NOMO-1 treated with DMSO at 0.1 percent for 48 hours (cell line): Measurements from ENCODE around the gene SYNGR2.
A peak's percentile ranks its signal among the peaks of the same experiment; 100 is the strongest.
"Not testable (repeated sequence)": the region's sequence is repeated elsewhere in the genome, so short reads cannot be mapped to it uniquely, and the experiment has no call there.

ENCODE experiments used
- DNase-seq: peaks from one replicate; lab custom pipeline; 2025; ENCODE audit not compliant: unreplicated experiment; lab: John Stamatoyannopoulos, UW

The SYNGR2 gene

DNA sequence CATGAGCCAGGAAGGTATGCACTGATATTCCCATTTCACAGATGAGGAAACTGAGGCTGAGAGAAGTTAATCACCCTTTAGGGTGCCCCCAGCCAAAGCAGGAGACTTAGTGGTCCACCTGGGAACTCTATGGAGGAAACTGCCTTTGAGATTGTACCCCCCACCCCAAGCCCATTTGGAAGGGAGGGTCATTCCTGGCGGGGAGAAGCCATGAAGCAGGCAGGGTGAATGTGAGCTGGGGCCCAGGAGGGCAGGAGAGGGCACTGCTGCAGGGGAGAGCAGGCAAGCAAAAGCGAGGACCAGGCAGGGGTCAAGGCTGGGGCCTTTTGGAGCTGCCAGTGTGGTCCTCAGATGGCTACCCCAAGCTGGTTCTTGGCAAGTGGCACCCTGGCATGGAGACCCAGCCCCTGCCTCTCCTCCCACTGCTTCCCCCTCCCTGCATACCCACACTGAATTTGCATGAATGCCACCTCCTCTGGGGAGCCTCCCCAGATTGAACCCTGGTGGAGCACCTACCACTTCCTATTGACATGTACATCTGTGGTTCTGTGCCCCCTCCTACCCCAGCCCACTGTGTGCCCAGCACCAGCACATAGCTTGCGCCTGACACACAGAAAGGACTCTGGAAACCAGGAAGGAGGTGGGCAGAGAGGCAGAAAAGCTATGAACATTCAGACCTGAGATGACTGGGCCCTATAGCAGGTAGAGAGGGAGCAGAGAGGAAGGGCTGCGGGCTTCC is 38.9 kb upstream of the SYNGR2 start:
- DNase-seq = peak; percentile 22

DNA sequence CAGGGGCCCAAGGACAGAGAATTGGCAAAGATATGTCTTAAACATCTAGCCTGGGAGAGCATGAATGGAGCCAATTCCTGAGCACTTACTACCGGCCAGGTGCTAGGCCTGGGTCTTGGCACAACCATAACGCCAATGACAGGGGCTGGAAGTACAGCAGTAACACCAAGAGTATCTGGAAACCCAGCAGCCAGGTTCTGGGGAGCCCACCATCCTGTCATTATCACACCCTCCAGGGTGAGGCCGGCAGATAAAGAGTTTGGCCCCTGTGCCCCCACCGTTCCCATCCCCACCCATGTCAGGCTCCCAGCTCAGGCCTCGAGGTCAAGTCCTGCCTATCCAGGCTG is 38.3 kb upstream of the SYNGR2 start:
- no peak for DNase-seq

DNA sequence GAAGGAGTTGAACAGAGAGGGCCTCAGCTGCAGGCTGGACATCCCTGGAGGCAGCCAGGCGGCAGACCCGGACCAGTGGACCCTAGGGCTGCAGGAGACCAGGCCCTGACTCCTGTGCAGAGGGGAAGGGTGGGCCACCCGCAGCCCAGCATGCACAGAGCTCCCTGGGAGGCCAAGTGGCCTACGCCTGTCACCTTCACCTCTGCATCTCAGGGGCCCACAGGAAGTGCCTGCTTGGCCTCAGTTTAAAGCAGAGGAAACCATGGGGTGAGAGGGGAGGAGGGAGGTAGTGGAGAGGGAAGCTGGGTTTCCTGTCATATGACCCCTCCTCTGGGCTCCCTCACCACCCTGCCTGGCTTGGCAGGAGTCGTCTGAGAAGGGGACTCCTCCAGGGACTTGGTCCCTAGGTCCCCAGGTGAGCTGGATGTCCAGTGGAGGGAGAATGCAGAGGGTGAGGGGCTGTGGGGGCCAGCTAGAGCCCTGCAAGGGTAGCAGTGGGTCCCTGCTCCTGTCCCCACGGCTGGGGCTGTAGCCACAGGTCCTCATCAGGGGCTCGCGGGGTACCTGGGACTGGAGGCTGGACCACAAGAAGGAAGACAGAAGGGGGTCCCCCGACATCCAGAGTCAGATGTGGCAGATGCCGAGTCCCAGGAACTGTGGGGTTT is 37.8 kb upstream of the SYNGR2 start, which contains the start of gene TMC8:
TMC8 (plus strand) TSS at position 335 of the 665 bp plus-strand sequence. CDS start 818 bp downstream, outside the sequence.
- DNase-seq = peak; percentile 89

DNA sequence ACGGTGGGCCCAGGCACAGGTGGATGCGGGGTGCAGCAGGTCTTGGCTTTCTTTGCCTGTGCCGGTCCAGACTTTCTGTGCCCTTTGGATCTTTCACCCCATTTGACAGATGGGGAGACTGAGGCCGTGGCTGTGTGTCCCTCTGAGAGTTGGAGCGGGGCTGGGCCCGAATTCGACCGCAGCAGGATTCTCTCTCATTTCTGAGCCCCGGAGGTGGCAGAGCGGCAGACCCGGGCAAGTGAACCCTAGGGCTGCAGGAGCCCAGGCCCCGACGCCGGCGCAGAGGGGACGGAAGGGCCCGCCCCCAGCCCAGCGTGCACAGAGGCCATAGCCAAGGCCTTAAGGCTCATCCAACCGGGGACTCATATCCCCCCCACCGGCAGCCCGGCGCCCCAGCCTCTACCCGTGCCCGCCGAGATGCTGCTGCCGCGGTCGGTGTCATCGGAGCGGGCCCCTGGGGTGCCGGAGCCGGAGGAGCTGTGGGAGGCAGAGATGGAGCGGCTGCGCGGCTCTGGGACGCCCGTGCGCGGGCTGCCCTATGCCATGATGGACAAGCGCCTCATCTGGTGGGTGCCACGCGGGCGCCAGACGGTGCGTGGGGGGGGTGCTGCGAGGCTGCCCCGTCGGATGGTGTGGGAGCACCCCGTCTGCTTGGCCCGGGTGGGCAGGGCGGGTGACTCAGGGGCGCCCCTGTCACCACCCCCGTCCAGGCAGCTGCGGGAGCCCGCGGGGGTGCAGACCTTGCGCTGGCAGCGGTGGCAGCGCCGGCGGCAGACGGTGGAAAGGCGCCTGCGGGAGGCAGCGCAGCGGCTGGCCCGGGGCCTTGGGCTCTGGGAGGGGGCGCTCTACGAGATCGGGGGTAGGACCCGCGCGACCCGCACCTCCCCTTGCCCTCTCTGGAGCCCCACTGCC is 37.0 kb upstream of the SYNGR2 start:
- DNase-seq = no peak

DNA sequence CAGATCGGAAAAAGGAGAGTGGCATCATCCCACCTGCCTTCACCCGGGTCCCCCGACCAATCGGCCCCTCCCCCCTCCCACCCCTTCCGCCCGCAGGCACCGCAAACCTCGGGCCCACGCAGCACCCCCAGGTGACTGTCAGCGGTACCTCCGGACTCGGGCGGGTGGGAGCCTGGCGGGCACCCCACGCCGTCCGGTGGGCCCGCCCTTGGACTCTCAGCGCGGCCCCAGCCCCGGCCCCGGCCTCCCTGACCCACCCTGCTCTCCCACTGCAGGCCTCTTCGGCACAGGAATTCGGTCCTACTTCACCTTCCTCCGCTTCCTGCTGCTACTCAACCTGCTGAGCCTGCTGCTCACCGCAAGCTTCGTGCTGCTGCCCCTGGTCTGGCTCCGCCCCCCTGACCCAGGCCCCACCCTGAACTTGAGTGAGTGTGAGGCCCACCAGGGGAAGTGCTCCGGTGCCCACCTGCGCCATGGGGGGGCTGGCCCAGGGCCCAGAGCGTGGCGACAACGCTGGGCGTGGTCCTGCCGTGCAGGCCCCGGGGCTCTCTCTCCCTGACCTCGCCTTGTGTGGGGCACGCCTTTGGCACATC is 36.2 kb upstream of the SYNGR2 start:
- no peak for DNase-seq

DNA sequence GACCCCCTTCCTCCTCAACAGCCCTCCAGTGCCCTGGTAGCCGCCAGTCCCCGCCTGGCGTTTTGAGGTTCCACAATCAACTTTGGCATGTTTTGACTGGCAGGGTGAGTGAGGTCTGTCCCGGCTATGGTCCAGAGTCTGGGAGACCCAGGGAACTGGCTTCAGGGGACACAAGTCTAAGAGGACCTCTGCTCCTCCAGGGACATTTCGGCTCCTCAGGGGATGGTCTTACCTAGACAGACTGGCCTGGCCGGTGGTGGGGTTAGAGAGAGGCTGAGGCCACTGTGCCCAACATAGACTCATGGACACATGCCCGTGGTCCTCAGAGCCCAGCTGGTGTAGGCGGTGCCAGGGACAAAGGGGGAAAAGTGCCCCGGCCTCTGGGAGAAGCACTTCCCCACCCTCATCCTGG is 35.6 kb upstream of the SYNGR2 start:
- DNase-seq = no peak

DNA sequence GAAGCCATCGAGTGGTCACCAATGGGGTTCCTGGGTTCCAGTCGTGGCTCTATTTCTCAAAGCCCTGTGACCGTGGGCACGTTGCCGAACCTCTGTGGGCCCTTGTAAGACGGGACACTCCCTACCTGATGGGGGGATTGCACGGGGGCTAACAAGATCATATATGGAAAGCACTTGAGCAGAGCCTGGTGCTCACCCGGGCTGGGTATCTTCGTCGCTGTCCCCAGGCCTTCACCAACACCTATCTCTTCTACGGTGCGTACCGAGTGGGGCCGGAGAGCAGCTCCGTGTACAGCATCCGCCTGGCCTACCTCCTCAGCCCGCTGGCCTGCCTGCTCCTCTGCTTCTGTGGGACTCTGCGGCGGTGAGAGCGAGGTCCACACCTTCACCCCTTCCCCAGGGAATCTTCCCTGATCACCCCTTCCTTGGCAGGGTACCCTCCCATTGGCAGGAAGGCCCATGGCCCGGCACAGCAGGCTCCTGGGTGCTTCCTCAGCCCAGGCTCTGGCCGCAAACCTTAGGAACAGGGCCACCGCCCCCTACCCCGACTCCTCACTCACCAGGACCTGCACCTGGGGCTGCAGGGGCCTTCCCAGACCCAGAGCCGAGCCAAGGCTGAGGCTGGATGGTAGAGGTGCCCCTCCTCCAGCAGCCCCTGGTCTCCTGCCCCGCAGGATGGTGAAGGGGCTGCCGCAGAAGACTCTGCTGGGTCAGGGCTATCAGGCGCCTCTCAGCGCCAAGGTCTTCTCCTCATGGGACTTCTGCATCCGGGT is 35.0 kb upstream of the SYNGR2 start:
- no peak for DNase-seq

DNA sequence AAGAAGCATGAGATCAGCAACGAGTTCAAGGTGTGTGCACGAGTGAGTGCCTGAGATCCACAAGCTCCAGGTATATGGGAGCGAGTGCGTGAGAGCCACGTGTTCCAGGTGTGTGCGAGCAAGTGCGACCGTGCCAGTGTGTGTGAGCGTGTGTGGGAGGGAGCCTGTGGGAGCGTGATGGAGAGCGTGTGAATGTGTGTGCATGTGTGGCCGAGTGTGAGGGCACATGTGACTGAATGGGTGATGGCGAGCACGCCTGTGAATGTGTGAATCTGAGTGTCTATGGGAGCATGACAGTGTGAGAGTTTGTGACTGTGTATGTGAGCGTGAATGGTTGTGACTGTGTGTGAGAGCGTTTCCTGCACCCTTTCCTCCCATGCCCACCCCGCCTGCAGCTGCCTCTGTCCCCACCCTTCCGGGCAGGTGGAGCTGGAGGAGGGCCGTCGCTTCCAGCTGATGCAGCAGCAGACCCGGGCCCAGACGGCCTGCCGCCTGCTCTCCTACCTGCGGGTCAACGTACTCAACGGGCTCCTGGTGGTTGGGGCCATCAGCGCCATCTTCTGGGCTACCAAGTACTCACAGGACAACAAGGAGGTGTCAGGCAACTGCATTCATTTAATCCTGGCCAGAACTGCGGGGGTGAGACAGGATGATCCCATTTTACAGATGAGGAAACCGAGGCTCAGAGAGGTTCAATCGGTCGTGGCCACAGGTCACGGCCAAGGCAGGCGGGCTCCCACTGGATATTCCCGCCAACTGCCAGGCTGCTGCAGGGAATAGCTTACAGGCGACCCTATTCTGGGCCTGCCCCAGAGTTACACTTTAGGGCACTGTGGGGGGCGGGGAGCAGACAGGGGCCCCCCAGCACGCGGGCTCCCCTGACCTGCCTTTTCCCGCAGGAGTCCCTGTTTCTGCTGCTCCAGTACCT is 34.1 kb upstream of the SYNGR2 start:
- DNase-seq = peak; percentile 27

DNA sequence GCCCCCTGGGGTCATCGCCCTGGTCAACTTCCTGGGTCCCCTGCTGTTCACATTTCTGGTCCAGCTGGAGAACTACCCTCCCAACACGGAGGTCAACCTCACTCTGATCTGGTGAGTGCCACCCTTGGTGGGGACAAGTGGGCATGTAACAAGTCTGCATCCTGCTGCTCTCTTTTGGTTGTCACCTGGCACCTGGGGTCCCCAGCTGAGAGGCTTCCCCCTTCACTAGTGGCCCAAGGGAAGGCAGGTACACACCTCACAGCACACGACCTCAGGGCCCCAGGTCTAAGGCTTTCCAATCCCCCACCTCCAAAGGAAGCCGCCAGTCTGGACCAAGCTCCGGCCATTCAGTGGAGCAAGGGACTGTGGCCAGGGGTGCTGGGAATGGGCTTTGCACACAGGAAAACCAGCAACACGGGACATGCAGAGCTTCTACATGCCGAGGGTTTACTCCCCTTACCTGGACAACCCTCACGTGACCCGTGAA is 33.4 kb upstream of the SYNGR2 start:
- no peak for DNase-seq

DNA sequence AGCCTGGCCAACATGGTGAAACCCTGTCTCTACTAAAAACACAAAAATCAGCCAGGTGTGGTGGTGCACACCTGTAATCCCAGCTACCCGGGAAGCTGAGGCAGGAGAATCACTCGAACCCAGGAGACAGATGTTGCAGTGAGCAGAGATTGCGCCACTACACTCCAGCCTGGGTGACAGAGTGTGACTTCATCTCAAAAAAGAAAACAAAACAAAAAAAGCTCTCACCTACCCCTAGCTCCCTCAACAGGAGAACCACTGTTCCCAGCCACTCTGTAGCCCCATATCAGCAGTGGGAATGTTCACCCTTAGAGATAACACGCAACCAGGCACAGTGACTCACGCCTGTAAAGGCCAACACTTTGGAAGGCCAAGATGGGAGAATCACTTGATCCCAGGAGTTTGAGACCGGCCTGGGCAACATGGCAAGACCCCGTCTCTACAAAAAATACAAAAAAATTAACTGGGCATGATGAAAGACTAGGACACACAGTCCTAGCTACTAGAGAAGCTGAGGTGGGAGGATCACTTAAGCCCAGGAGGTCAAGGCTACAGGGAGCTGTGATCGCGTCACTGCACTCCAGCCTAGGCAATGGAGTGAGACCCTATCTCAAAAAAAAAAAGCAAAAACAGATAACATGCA is 32.4 kb upstream of the SYNGR2 start:
- DNase-seq = no peak

DNA sequence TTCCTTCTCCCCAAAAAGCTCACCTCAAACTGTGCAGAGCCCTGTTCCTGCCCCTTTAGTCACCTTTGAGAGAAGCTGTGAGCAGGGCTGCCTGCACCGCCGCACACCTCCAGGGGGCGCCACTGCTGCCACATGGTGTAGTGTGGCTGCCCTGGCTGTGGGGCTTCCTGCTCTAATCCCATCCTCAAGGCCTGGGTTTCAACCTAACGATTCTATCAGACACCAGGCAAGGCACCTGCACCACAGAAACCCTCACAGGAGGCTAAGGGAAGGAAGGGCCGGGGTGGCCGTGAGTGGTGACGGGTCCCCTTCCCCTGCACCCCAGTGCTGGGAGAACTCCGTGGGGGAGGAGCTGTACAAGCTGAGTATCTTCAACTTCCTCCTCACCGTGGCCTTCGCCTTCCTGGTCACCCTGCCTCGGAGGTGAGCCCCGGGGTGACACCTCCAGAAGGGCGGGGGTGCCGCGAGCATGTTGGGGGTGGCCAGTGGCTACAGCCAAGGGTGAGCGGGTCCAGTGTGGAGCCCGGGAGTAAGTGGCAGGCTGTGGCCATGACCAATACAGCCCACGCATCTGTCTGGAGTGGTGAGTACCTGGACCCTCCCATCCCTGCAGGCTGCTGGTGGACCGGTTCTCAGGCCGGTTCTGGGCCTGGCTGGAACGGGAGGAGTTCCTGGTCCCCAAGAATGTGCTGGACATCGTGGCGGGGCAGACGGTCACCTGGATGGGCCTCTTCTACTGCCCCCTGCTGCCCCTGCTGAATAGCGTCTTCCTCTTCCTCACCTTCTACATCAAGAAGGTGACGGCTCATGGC is 30.8 kb upstream of the SYNGR2 start:
- DNase-seq = peak; percentile 28

DNA sequence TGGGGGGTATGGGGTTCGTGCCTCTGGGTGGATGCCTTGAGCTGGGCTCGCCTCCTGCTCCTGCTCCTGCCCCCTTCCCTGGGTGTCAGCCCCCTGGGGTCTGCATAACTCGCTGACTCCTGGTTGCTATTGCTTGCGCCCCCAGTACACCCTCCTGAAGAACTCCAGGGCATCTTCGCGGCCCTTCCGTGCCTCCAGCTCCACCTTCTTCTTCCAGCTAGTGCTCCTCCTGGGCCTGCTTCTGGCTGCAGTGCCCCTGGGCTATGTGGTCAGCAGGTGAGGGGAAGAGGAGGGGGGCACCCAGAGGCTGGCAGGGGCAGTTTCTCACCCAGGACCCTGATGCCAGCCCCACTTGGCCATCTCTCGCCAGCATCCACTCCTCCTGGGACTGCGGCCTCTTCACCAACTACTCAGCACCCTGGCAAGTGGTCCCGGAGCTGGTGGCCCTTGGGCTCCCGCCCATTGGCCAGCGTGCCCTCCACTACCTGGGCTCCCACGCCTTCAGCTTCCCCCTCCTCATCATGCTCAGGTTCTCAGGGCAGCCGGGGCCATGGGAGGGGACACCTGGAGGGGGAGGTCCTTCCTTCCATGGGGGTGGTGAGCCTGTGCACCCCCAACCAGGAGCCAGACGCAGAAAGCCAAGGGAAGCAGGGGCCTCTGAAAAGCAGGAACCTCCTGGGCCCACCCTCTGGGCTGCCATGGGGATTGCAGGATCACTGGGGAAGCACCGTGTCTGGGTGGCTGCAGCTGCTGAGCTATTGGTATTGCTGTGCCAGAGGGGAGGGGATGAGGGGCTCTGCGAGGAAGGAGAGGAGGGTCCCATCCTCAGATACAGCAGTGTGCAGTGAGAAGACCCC is 29.9 kb upstream of the SYNGR2 start:
- no peak for DNase-seq

DNA sequence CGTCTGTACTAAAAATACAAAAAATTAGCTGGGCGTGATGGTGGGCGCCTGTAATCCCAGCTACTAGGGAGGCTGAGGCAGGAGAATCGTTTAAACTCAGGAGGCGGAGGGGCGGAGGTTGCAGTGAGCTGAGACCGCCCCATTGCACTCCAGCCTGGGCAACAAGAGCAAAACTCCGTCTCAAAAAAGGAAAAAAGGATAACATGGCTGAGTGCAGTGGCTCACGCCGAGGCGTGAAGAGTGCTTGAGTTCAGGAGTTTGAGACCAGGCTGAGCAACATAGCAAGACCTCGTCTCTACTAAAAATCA is 28.6 kb upstream of the SYNGR2 start:
- DNase-seq = not testable (repeated sequence)

DNA sequence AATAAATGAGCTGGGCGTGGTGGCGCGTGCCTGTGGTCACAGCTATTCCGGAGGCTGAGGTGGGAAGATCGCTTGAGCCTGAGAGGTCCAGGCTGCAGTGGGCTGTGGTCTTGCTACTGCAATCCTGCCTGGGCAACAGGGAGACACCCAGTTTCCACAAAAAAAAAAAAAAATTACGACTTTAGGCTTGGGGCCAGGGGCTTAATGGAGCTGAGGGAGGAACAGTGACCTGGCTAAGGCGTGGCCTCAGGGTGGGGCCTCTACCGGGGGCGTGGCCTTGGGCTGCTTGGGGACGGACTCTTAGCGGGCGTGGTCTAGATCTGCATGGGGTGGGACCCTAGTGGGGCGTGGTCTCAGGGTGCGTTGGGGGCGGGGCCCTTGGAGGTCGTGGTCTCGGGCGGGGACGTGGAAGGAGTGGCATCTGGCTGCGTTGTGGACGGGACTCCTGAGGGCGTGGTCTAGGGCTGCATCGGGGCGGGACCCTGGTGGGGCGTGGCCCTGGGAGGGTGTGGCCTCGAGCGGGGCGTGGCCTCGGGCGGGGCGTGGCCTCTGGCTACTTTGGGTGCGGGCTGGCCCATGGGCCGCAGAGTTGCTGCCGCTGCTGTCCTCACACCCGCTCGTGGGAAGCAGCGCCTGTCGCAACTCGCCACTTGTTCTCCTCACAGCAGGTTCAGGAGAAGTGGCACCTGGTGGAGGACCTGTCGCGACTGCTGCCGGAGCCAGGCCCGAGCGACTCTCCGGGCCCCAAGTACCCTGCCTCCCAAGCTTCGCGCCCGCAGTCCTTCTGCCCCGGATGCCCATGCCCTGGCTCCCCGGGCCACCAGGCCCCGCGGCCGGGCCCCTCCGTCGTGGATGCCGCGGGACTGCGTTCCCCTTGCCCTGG is 28.0 kb upstream of the SYNGR2 start:
- DNase-seq = peak; percentile 96

DNA sequence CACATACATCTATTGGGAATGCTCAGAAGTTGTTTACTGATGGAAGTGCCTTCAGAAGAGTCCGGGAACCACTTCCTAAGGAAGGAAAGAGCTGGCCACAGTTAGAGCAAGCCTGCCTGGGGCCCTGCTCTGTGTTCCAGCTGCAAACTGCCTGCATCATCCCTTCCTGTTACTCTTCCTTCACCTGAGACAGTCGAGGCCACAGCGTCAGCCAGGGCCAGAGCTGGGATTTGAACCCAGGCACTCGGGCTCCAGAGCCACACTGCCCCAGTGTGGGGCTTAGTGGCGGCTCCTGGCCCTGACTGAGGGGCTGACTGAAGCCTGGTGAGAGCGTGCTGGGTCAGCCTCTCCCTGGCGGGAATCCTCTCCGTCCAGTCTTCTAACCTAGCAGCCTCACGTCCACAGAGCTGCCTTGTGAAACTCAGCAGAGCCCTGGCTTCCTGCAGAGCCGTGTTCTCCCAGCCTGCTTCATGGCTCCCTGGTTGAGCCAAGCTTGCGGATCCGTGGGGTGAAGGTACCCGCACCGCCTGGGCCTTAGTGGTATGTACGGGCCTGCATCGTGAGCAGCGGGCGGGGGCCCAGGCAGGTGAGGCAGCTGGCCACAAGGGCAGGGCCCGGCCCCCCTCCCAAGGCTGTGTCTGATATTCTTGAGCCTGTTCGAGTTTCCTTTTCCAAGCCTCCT is 26.8 kb upstream of the SYNGR2 start:
- DNase-seq = no peak
